Neuronal stem cell (in vitro differentiated cells): Measurements from ENCODE around the gene EML5.

Source experiments
- DNase-seq: peaks from one replicate; pipeline ENCODE4 v3.0.0-alpha.2; 2013; ENCODE audit warnings: low spot score
- H2AFZ ChIP-seq: one replicate; pipeline ENCODE4 v1.6.1; 2013; ENCODE audit warnings: mild to moderate bottlenecking, low read length, inconsistent platforms
- H2AK5ac ChIP-seq: 2 replicates; pipeline ENCODE4 v1.6.1; 2013; ENCODE audit warnings: low read depth, mild to moderate bottlenecking, inconsistent platforms, low read length, moderate library complexity, mixed read lengths
- H2BK120ac ChIP-seq: 2 replicates; pipeline ENCODE4 v1.6.1; 2013; ENCODE audit warnings: low read depth, mild to moderate bottlenecking, inconsistent platforms, low read length, moderate library complexity, mixed read lengths
- H2BK12ac ChIP-seq: one replicate; pipeline ENCODE4 v1.6.1; 2013; ENCODE audit warnings: low read length, inconsistent platforms
- H2BK15ac ChIP-seq: 2 replicates; pipeline ENCODE4 v1.6.1; 2013; ENCODE audit warnings: mild to moderate bottlenecking, low read length, inconsistent platforms, mixed read lengths
- H2BK5ac ChIP-seq: one replicate; pipeline ENCODE4 v1.6.1; 2013; ENCODE audit warnings: inconsistent platforms, mild to moderate bottlenecking, low read length, moderate library complexity
- H3K14ac ChIP-seq: one replicate; pipeline ENCODE4 v1.6.1; 2013; ENCODE audit warnings: low read length, inconsistent platforms
- H3K18ac ChIP-seq: 2 replicates; pipeline ENCODE4 v1.6.1; 2013; ENCODE audit warnings: low read length, inconsistent platforms
- H3K23ac ChIP-seq: 2 replicates; pipeline ENCODE4 v1.6.1; 2013; ENCODE audit warnings: low read depth, mild to moderate bottlenecking, mixed read lengths, low read length, inconsistent platforms; ENCODE audit not compliant: poor library complexity
- H3K27ac ChIP-seq: replicated peaks from 3 replicates; pipeline ENCODE4 v1.5.1; 2013; ENCODE audit warnings: low read length, inconsistent platforms
- H3K27me3 ChIP-seq, 3 experiments: 2 replicates each; pipeline ENCODE4 v1.6.1; 2013; ENCODE audit warnings: low read length in 3 of 3, mild to moderate bottlenecking in 2 of 3, inconsistent platforms in 1 of 3, low read depth in 1 of 3, mixed read lengths in 1 of 3, moderate library complexity in 1 of 3; ENCODE audit not compliant: control insufficient read depth in 3 of 3, insufficient read depth in 3 of 3
- H3K36me3 ChIP-seq, 2 donors: replicated peaks in 1 of 2; 2 replicates each; pipeline ENCODE4 v1.6.1; 2013; ENCODE audit warnings: low read length in 2 of 2; ENCODE audit not compliant: control insufficient read depth in 2 of 2, insufficient read depth in 2 of 2
- H3K4ac ChIP-seq: 2 replicates; pipeline ENCODE4 v1.6.1; 2013; ENCODE audit warnings: inconsistent platforms, mild to moderate bottlenecking, low read length, moderate library complexity
- H3K4me1 ChIP-seq, 2 donors: 1 replicate in 1 of 2; 2 replicates in 1 of 2; pipeline ENCODE4 v1.6.1; 2013; ENCODE audit warnings: low read length in 2 of 2, low read depth in 1 of 2; ENCODE audit not compliant: control insufficient read depth in 2 of 2, insufficient read depth in 1 of 2
- H3K4me2 ChIP-seq: one replicate; pipeline ENCODE4 v1.6.1; 2013; ENCODE audit warnings: mild to moderate bottlenecking, low read length, inconsistent platforms; ENCODE audit not compliant: insufficient read depth, poor library complexity, severe bottlenecking
- H3K4me3 ChIP-seq, 2 donors: 2 replicates each; pipeline ENCODE4 v1.5.1; 2013; ENCODE audit warnings: low read length in 2 of 2, mild to moderate bottlenecking in 2 of 2, inconsistent platforms in 1 of 2, moderate library complexity in 1 of 2
- H3K79me1 ChIP-seq: one replicate; pipeline ENCODE4 v1.6.1; 2013; ENCODE audit warnings: low read depth, mild to moderate bottlenecking, inconsistent platforms, low read length, moderate library complexity
- H3K9ac ChIP-seq: one replicate; pipeline ENCODE4 v1.6.1; 2013; ENCODE audit warnings: mild to moderate bottlenecking, low read depth, low read length, inconsistent platforms; ENCODE audit not compliant: poor library complexity
- H3K9me3 ChIP-seq, 2 donors: replicated peaks in 1 of 2; 2 replicates each; pipeline versions ENCODE3 to v1.6.1; 2013; ENCODE audit warnings: low read length in 2 of 2, mild to moderate bottlenecking in 2 of 2, inconsistent platforms in 1 of 2, low read depth in 1 of 2, mixed read lengths in 1 of 2, moderate library complexity in 1 of 2; ENCODE audit not compliant: control insufficient read depth in 2 of 2, insufficient read depth in 1 of 2
- H4K8ac ChIP-seq: one replicate; pipeline ENCODE4 v1.6.1; 2013; ENCODE audit warnings: low read depth, mild to moderate bottlenecking, inconsistent platforms, low read length, moderate library complexity
- H4K91ac ChIP-seq: one replicate; pipeline ENCODE4 v1.6.1; 2013; ENCODE audit warnings: low read length, low read depth, mild to moderate bottlenecking, inconsistent platforms; ENCODE audit not compliant: poor library complexity
- WGBS, 2 donors: extraction: QIAGEN DNeasy Blood & Tissue Kit; methylation state at CpG; one replicate each; pipeline ENCODE4 v1.1.7; 2013; ENCODE audit warnings: missing lambda C conversion rate in 2 of 2, mixed read lengths in 1 of 2; ENCODE audit not compliant: insufficient read length in 2 of 2, insufficient replicate concordance in 1 of 2; ENCODE audit errors: extremely low coverage in 2 of 2; 5-methylcytosine and 5-hydroxymethylcytosine counted together

EML5 gene

DNA sequence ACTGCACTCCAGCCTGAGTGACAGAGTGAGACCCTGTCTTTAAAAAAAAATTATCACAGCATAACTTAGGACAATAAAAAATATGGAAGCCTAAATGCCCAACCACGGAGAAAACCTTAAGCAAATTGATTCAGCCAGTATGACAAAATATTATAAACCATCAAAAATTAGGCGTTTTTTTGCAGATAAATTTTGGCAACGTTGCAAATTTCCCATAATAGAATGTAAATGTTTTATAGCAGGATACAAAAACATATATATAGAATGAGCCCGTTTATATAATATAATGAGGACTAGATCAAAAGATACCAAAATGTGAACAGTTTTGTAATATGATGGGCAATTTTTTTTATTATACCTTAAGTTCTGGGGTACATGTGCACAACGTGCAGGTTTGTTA is 6.8 kb upstream of the EML5 start:
- Histone ChIP-seq H2BK12ac (no peak overlapping the region), H3K4me2 (no peak overlapping the region), H2BK5ac (no peak overlapping the region), H3K36me3 (no peaks in the 10 kb centered on the region), H3K23ac (no peak overlapping the region), H4K91ac (no peak overlapping the region), H2AFZ (no peak overlapping the region), H2BK15ac (no peak overlapping the region), H3K79me1 (no peaks in the 10 kb centered on the region), H3K27ac (no peak overlapping the region), H3K9ac (no peak overlapping the region), H3K18ac (no peak overlapping the region), H3K4me1 (no peaks in the 10 kb centered on the region), H3K27me3 (peaks cover 0 to 3% (median 0%) of the 10 kb centered on the region in 3 experiments), H3K4me3 (no peak overlapping the region), H2AK5ac (no peak overlapping the region), H3K9me3 (no peaks in the 10 kb centered on the region), H3K4ac (no peak overlapping the region), H2BK120ac (no peak overlapping the region), H4K8ac (no peak overlapping the region), H3K14ac (no peak overlapping the region)
- DNase-seq = no peak
- WGBS, 2 donors = no CpG with 5 or more reads among the region's 5 CpGs

GRCh38 chr14:88798156-88798555 is 5.4 kb upstream of the EML5 start:
- Histone ChIP-seq H2BK5ac (no peak overlapping the region), H3K27me3 (peaks cover 0 to 15% (median 3%) of the 10 kb centered on the region in 3 experiments), H4K8ac (no peak overlapping the region), H3K79me1 (no peaks in the 10 kb centered on the region), H3K9me3 (no peaks in the 10 kb centered on the region), H3K4me1 (no peaks in the 10 kb centered on the region), H3K18ac (no peak overlapping the region), H3K4me3 (no peak overlapping the region), H2AFZ (no peak overlapping the region), H3K14ac (no peak overlapping the region), H3K4ac (no peak overlapping the region), H2BK12ac (no peak overlapping the region), H4K91ac (no peak overlapping the region), H3K4me2 (no peak overlapping the region), H3K9ac (no peak overlapping the region), H3K27ac (no peak overlapping the region), H2AK5ac (no peak overlapping the region), H2BK15ac (no peak overlapping the region), H2BK120ac (no peak overlapping the region), H3K23ac (no peak overlapping the region), H3K36me3 (no peaks in the 10 kb centered on the region)
- no CpG with 5 or more reads among the region's 4 CpGs for WGBS, 2 donors
- DNase-seq = no peak

GRCh38 chr14:88793259-88793625 is 489 bp upstream of the EML5 start:
- Histone ChIP-seq H3K27ac (no peak overlapping the region), H3K9ac (peak overlapping the region; percentile 81), H3K9me3 (no peaks in the 10 kb centered on the region), H3K4me1 (no peaks in the 10 kb centered on the region), H3K4ac (no peak overlapping the region), H3K36me3 (no peaks in the 10 kb centered on the region), H2BK15ac (no peak overlapping the region), H2AK5ac (peak overlapping the region; percentile 56), H3K18ac (peak overlapping the region; percentile 95), H3K23ac (no peak overlapping the region), H2BK5ac (no peak overlapping the region), H2AFZ (peak overlapping the region; percentile 95), H3K14ac (no peak overlapping the region), H2BK12ac (no peak overlapping the region), H3K79me1 (no peaks in the 10 kb centered on the region), H3K4me2 (peak overlapping the region; percentile 78), H3K27me3 (peaks cover 0 to 44% (median 20%) of the 10 kb centered on the region in 3 experiments), H4K91ac (no peak overlapping the region), H2BK120ac (peak overlapping the region; percentile 61), H4K8ac (no peak overlapping the region), H3K4me3 (peak overlapping the region; percentile 63 to 87)
- no peak for DNase-seq
- no CpG with 5 or more reads among the region's 13 CpGs for WGBS, 2 donors

DNA sequence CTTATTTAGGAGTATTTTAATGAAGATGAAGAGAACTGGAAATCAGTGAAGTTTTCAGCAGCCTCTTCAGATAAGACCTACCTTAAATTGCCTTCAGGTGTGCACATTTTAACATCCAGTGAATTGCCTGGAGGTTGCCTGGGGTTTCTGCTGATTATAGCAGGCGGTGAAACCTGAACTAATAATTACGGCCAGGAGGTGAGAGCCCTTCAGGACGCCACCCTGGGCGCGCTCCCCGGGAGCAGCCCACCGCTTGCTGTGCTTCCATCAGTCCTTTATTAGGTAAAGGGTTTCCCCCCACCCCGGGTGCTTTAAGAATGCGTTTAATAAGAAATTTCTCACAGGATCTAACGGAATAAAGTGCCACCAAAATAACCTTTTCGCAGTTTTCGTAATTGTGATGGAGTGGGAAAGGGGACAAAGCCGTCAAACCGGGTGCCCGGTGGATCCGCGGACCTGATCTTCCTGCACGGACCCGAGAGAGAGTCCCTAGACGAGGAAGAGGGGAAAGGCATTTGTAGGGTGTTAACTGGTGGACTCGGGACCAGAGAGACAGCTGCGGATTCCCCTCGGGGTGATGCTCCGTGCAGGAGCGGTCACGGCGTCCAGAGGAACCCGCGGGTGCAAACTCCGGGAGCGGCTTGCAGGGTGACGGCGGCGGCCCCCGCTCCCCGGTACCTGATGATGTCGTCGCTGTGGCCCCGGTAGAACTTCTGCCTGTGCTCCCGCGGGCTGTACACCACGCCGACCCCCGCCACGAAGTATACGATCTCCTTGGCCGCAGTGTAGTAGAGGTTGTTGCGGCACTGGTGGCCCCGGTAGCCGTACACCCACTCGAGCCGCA is 902 bp downstream of the EML5 start:
- no peak overlapping the region for H3K14ac ChIP-seq
- no peaks in the 10 kb centered on the region for H3K4me1 ChIP-seq
- no peak overlapping the region for H2BK5ac ChIP-seq
- no peaks in the 10 kb centered on the region for H3K9me3 ChIP-seq
- peak overlapping the region; percentile 95 for H2AFZ ChIP-seq
- no peak overlapping the region for H2AK5ac ChIP-seq
- H3K27me3 ChIP-seq = peaks cover 0 to 50% (median 20%) of the 10 kb centered on the region in 3 experiments
- no peak overlapping the region for H2BK15ac ChIP-seq
- no peak overlapping the region for H2BK12ac ChIP-seq
- peak; percentile 12 for DNase-seq
- H3K23ac ChIP-seq = peak overlapping the region; percentile 68
- no peaks in the 10 kb centered on the region for H3K36me3 ChIP-seq
- H3K4me2 ChIP-seq = peak overlapping the region; percentile 78
- peak overlapping the region; percentile 63 to 87 for H3K4me3 ChIP-seq
- no peak overlapping the region for H4K8ac ChIP-seq
- no peaks in the 10 kb centered on the region for H3K79me1 ChIP-seq
- H2BK120ac ChIP-seq = no peak overlapping the region
- H3K9ac ChIP-seq = peak overlapping the region; percentile 81
- H3K18ac ChIP-seq = peak overlapping the region; percentile 44
- no peak overlapping the region for H4K91ac ChIP-seq
- WGBS, 2 donors = no CpG with 5 or more reads among the region's 52 CpGs
- H3K4ac ChIP-seq = no peak overlapping the region
- H3K27ac ChIP-seq = no peak overlapping the region
